Measurements from ENCODE around the gene LLCFC1. TPM values are rescaled to one million over a fixed set of nuclear protein-coding genes. Genes with fewer than 3 reads are reported as not detected.

The LLCFC1 gene
- total RNA-seq, 1 donor from 2014 or later, result not detected

DNA sequence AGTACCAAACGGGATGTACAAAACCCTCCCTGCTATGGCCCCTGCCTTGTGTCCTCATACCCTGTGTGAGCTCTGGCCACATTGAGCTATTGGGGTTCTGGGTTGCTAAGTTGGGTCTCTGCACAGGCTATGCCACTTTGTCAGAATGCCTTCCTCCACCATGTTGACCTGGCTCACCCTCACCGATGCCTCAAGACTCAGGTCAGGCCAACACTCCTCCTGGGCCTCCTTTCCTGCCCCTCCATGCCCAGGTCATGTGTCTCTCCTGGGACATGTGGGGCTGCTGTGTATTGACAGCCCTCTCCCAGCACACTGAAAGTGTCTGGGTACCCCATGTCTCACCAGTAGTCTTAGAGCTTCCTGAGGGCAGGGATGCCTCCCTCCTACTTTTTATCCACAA is 20.4 kb upstream of the LLCFC1 start:
- H3K27ac ChIP-seq, result no peak overlapping the region
- no peaks in the 10 kb centered on the region for H3K9me3 ChIP-seq
- intact Hi-C loops (cut with DNase I), result no loop called here
- H3K27me3 ChIP-seq, result no peaks in the 10 kb centered on the region
- no peaks in the 10 kb centered on the region for H3K36me3 ChIP-seq
- TF ChIP-seq, protein P1, sequence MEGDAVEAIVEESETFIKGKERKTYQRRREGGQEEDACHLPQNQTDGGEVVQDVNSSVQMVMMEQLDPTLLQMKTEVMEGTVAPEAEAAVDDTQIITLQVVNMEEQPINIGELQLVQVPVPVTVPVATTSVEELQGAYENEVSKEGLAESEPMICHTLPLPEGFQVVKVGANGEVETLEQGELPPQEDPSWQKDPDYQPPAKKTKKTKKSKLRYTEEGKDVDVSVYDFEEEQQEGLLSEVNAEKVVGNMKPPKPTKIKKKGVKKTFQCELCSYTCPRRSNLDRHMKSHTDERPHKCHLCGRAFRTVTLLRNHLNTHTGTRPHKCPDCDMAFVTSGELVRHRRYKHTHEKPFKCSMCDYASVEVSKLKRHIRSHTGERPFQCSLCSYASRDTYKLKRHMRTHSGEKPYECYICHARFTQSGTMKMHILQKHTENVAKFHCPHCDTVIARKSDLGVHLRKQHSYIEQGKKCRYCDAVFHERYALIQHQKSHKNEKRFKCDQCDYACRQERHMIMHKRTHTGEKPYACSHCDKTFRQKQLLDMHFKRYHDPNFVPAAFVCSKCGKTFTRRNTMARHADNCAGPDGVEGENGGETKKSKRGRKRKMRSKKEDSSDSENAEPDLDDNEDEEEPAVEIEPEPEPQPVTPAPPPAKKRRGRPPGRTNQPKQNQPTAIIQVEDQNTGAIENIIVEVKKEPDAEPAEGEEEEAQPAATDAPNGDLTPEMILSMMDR (IDR thresholded peaks at IDR 0.05), result no peak
- no peak overlapping the region for H3K4me3 ChIP-seq
- no peak for DNase-seq (ENCODE audit: low spot score in 2 of 2)
- no peaks in the 10 kb centered on the region for H3K4me1 ChIP-seq

DNA sequence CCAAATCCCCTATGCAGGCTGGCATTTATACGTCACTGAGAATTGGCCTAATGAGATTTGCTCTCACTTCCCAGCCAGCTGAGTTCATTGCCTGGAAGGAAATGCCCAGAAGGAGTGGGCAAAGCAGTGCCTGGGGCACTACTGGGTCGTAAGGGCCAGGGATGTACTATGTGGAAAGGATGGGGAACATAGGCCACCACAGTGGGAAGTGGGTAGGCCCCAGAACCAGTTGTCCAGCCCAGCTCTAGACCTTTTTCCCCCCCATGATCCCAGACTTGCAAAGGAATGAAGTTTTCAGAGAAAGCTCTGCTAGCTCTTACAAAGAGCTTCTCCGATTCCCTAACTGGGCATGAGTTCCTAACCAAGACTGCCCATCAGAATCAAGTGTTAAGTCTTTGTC is 19.6 kb upstream of the LLCFC1 start:
- DNase-seq (ENCODE audit: low spot score in 2 of 2), result no peak
- Histone ChIP-seq H3K27ac (no peak overlapping the region), H3K4me1 (no peaks in the 10 kb centered on the region), H3K27me3 (no peaks in the 10 kb centered on the region), H3K9me3 (no peaks in the 10 kb centered on the region), H3K36me3 (no peaks in the 10 kb centered on the region), H3K4me3 (no peak overlapping the region)
- TF ChIP-seq, protein P1 (IDR thresholded peaks at IDR 0.05), result no peak
- intact Hi-C loops (cut with DNase I), result no loop called here

DNA sequence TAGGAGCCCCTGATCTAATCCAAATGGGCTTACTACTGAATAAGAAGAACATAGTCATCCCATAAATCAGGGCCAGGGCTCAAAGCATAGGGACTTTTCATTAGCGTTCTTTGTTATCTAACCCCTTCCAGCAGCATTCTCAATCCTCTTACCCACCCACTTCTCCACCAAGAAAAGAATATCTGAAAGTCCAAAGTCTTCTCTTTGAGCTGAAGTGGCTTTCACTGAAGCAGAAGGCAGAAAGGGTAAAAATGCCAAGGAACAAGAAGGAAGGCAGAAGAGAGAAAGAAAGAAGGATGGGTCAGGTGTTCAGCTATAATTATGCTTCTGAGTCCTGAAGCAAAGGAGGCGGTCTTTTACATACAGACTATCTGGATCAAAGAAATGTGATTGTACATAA is 15.9 kb upstream of the LLCFC1 start:
- Histone ChIP-seq H3K4me1 (no peaks in the 10 kb centered on the region), H3K36me3 (no peaks in the 10 kb centered on the region), H3K27ac (no peak overlapping the region), H3K4me3 (no peak overlapping the region), H3K9me3 (no peaks in the 10 kb centered on the region), H3K27me3 (no peaks in the 10 kb centered on the region)
- intact Hi-C loops (cut with DNase I), result no loop called here
- TF ChIP-seq, protein P1 (IDR thresholded peaks at IDR 0.05), result no peak
- no peak for DNase-seq (ENCODE audit: low spot score in 2 of 2)

DNA sequence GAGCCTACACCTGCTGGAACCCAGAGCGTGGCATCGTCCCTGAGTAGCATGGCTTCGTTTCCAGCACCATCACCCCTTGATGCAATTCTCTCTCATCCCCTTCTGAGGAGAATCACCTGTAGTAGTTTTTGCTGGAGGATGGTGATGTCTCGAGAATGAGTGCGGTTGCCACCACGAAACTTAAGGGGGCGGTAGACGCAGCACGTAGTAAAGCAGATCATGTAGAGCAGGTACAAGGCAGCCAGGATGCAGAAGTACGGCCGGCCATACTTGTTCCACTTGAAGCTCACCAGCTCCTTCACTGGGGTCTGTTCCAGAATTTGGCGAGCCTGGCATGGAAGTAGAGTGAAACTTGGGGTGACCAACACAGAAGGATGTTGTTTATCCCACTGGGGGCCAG is 13.9 kb upstream of the LLCFC1 start:
- H3K27me3 ChIP-seq, result no peaks in the 10 kb centered on the region
- no peak for DNase-seq (ENCODE audit: low spot score in 2 of 2)
- H3K9me3 ChIP-seq, result no peaks in the 10 kb centered on the region
- TF ChIP-seq, protein P1 (IDR thresholded peaks at IDR 0.05), result no peak
- no peaks in the 10 kb centered on the region for H3K4me1 ChIP-seq
- no peak overlapping the region for H3K4me3 ChIP-seq
- no peaks in the 10 kb centered on the region for H3K36me3 ChIP-seq
- H3K27ac ChIP-seq, result no peak overlapping the region
- intact Hi-C loops (cut with DNase I), result no loop called here

DNA sequence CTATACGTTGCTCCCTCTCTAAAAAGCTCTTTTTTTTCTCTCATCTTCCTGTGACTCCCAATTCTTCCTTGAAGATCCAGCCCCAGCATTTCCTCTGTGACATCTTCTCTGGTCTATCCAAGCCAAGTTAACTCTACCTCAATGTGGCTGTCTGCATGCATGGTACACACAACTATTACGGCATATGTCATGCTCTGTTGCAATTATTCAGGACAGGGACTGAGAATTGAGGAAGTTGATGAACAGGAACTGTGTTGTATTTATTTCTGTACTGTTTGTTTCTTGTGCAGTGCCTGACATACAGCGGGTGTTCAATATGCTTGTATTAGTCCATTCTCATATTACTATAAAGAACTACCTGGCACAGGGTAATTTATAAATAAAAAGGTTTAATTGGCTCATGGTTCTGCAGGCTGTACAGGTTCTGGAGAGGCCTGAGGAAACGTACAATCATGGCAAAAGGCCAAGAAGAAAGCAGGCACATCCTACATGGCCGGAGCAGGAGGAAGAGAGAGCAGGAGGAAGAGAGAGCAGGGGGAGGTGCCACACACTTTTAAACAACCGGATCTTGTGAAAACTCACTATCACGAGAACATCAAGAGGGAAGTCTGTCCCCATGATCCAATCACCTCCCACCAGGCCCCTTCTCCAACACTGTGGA is 12.1 kb upstream of the LLCFC1 start:
- no peaks in the 10 kb centered on the region for H3K4me1 ChIP-seq
- no peaks in the 10 kb centered on the region for H3K9me3 ChIP-seq
- TF ChIP-seq, protein P1 (IDR thresholded peaks at IDR 0.05), result no peak
- intact Hi-C loops (cut with DNase I), result no loop called here
- DNase-seq (ENCODE audit: low spot score in 2 of 2), result no peak
- H3K27me3 ChIP-seq, result no peaks in the 10 kb centered on the region
- no peak overlapping the region for H3K27ac ChIP-seq
- no peaks in the 10 kb centered on the region for H3K36me3 ChIP-seq
- no peak overlapping the region for H3K4me3 ChIP-seq

DNA sequence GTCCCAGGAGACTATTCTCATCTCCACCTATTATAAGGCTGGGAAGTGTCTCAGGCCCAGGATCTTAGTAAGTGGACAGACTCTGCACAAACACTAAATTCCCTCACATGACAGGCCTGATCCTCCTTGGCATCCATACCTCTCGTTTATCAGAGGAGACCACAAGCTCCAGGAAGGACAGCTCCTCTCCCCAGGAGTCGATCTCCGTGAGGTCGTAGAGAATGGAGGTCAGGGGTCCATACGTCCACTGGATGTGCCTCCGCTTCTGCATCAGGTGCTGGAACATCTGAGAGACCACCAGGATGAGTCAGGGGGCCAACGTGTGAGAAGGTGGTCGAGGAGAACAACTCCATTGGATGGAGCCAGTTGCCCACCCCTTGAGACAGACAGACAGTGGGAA is 11.3 kb upstream of the LLCFC1 start:
- TF ChIP-seq, protein P1 (IDR thresholded peaks at IDR 0.05), result no peak
- no peaks in the 10 kb centered on the region for H3K36me3 ChIP-seq
- no peak overlapping the region for H3K4me3 ChIP-seq
- no peaks in the 10 kb centered on the region for H3K4me1 ChIP-seq
- H3K27ac ChIP-seq, result no peak overlapping the region
- H3K9me3 ChIP-seq, result no peaks in the 10 kb centered on the region
- no peak for DNase-seq (ENCODE audit: low spot score in 2 of 2)
- H3K27me3 ChIP-seq, result no peaks in the 10 kb centered on the region
- intact Hi-C loops (cut with DNase I), result no loop called here
